GM18526 (cell line): ENCODE results near the gene ITPK1.

ENCODE experiments used
- POLR2A ChIP-seq: IDR thresholded peaks from 3 replicates; pipeline ENCODE4 v1.6.1; 2011; ENCODE audit not compliant: insufficient read length; ENCODE audit errors: extremely low read depth

ITPK1 gene

DNA sequence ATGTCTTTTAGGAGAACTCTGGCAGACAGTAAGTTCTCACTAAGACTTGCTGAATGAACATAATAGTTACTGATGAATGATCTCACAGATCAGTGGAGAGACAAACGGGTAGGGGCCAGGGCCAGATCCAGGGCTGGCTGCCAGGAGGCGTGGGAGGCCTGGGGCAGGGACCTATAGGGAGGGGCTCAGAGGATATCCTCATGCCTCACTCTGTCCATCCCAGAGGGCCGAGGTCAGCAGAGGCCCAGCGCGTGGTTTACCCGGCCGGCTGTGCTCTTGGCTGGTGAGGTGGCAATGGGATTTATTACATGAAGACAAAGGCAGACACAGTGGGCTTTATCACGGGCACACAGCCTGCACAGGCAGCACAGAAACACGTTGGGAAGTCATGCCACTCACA lies 107.3 kb downstream of the ITPK1 start:
- TF ChIP-seq POLR2A = no peak

DNA sequence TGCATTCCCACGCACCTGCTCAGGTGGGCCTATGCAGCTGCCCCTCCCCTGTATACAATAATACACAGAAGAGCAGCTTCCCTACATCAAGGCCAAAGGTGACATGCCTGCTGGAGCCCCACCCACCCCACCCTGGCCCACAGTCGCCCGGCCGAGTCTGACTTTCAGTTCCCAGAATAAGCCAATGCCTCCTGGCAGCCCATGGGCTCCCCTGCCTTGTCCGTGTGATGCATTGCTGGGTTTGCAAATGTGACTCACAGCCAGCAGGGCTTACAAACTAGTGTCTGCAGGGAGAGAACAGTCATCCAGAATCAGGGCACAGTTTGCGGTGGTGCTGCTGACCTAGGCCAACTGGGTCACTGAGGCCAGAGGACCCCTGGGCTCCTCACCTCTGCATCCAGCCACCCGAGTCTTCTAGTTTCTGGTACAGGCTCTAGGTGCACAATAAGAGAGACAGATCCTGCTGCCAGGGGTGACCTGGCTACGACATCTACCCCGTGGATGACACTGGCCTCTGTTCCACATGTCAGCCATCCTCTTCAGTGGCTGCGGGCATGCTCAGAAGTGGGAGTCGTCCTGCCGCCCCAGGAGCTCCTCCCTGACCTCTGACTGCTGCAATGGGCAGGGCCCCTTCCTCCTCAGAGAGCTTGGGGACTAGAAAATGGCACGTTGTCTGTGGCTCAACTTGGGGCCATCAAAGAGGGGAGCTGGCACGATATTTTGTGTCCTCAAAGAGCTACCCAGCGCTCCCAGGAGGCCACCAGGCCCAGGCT lies 108.3 kb downstream of the ITPK1 start:
- TF ChIP-seq POLR2A = no peak

- no peak for TF ChIP-seq POLR2A
Measured at GRCh38 chr14:93006567-93007051, 109.1 kb downstream of the ITPK1 start.

GRCh38 chr14:93005838-93006237 lies 109.9 kb downstream of the ITPK1 start:
- no peak for TF ChIP-seq POLR2A

DNA sequence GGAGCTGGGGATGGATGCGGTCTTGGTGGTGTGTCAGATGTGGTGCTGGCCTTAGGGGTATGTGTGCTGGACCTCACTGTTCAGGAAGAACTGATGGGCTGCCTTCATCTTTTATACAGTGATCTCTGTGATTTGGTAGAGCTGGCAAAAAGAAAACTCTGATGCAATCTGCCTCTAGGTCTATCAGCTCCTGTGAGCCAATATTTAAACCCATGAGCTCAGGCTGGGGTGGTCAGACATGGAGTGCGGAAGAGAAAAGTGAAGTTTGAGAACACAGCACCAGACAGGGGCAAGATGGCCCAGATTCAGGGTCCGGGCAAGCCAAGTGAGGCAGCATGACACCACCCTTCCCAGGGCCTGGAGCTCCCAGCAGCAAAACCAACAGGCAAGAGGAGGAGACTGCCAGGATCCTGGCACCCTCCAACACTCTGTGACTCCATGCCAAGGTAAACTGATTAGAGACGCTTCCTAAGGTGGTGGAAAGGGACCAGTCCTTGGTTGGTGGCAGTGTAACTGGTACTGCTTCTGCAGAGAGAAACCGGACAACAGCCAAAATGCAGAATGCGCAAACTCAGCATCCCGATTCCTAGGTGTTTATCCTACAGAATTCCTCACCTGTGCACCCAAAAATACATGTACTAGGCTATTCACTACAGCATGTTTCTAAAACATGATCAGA lies 110.5 kb downstream of the ITPK1 start:
- no peak for TF ChIP-seq POLR2A

- no peak for TF ChIP-seq POLR2A
Measured at GRCh38 chr14:93004699-93005082, 111.0 kb downstream of the ITPK1 start.

GRCh38 chr14:93003945-93004698 lies 111.6 kb downstream of the ITPK1 start:
- no peak for TF ChIP-seq POLR2A

GRCh38 chr14:93002851-93003298 lies 112.8 kb downstream of the ITPK1 start:
- TF ChIP-seq POLR2A = no peak

DNA sequence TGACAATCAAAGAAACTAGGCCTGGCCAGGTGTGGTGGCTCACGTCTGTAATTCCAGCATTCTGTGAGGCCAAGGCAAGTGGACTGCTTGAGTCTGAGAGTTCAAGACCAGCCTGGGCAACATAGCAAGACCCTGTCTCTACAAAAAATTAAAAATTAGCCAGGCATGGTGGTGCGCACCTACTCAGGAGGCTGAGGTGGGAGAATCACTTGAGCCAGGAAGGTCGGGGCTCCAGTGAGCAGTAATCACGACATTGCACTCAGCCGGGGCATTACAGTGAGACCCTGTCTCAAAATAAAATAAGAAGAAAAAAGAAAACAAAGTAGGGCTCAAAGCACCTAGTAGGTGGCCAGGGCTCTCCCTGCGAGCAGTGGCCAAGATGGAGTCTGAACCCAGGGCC lies 113.7 kb downstream of the ITPK1 start:
- TF ChIP-seq POLR2A = no peak

DNA sequence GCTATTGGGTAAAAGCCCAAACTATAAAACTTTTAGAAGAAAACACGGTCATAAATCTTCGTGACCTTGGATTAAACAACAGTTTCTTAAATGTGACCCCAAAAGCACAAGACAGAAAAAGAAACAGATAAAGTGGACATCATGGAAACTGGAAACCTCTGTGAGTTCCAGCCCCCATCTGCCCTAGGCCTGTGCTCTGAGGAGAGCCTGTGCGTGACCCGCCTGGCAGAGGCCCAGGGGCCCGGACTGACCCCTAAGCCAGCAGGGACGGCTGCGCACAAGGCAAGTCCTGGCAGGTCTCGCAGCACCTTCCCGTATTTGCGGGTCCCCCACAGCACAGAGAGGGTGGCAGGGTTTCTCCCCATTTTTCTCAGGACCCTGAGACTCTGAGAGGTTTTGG lies 116.8 kb downstream of the ITPK1 start:
- TF ChIP-seq POLR2A = no peak

- TF ChIP-seq POLR2A = no peak
Measured at GRCh38 chr14:92997343-92998061, 118.2 kb downstream of the ITPK1 start.

DNA sequence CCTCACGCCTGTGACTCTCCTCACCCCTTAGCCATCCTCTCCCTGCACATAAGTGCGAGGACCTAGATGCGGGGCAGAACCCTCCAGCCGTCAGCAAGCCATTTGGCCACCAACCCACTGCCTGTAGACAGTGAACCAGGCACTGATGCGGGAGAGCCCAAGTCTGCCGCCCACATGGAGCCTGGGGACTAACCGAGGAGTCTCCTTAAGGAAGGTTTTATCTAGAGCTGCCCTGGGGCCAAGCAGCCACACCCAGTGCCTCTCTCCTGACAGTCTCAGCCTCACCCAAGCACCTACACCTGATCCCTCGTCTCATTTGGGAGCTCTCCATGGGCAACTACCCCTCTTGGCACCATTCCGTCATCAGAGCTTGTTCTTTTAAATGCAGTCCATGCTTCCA lies 120.1 kb downstream of the ITPK1 start:
- no peak for TF ChIP-seq POLR2A

- no peak for TF ChIP-seq POLR2A
Measured at GRCh38 chr14:92994942-92995341, 120.8 kb downstream of the ITPK1 start.

- no peak for TF ChIP-seq POLR2A
Measured at GRCh38 chr14:92994131-92994676, 121.5 kb downstream of the ITPK1 start.

DNA sequence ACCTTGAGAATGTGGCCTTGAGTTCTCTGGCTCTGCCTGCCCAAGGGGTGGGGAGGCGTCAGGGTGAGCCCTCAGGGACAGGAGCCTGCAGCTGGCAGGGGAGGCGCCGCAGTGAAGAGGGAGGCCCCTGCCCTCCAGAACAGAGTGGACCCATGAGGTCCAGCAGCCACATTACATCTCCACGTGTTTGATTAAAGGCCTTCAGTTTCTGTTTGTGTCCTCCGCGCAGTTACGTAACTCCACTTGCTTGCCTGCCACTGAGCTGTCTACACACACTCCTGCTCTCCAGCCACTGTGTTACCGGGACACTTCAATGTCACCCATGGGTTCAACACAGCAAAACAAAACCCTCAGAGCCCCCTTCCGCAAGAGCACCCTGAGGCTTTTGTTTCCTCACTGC lies 122.4 kb downstream of the ITPK1 start:
- TF ChIP-seq POLR2A = no peak
